MCF 10A (cell line): ENCODE data around the gene TTLL1. TPM values are rescaled to one million over a fixed set of nuclear protein-coding genes. Genes with fewer than 3 reads are reported as not detected.

ENCODE experiments used
- BruUV-seq: library from RNA; stranded (reverse); fragments of 400-500 nt; replicated peaks from 2 replicates; lab custom pipeline; 2021; lab: Mats Ljungman, UMichigan
- CTCF ChIA-PET: fragments of 300-600 bp; sonication (Branson Sonifier 250); formaldehyde crosslinking; extraction: SDS; loops from one replicate; lab custom pipeline; 2021; ENCODE audit warnings: antibody characterized with exemption, inconsistent platforms; lab: Yijun Ruan, JAX
- POLR2A ChIA-PET: fragments of 300-600, 350-650 bp; sonication (Branson Sonifier 250); formaldehyde crosslinking; extraction: SDS; loops from one replicate; lab custom pipeline; 2020; ENCODE audit warnings: antibody characterized with exemption, inconsistent platforms; lab: Yijun Ruan, JAX
- DNase-seq: peaks from one replicate; pipeline ENCODE4 v3.0.0-alpha.2; 2018; ENCODE audit not compliant: unreplicated experiment
- H3K27ac Mint-ChIP-seq: one replicate; pipeline ENCODE4 v1.8.0; 2022; ENCODE audit warnings: mild to moderate bottlenecking, low read depth, mixed read lengths; ENCODE audit not compliant: unreplicated experiment
- H3K27me3 Mint-ChIP-seq: one replicate; pipeline ENCODE4 v1.8.0; 2022; ENCODE audit warnings: mixed read lengths; ENCODE audit not compliant: insufficient read depth, unreplicated experiment
- H3K36me3 Mint-ChIP-seq: one replicate; pipeline ENCODE4 v1.8.0; 2022; ENCODE audit warnings: mild to moderate bottlenecking, moderate library complexity, mixed read lengths; ENCODE audit not compliant: insufficient read depth, unreplicated experiment
- H3K4me1 Mint-ChIP-seq: one replicate; pipeline ENCODE4 v1.8.0; 2022; ENCODE audit warnings: mixed read lengths; ENCODE audit not compliant: insufficient read depth, unreplicated experiment
- H3K4me3 Mint-ChIP-seq: one replicate; pipeline ENCODE4 v1.8.0; 2022; ENCODE audit warnings: mild to moderate bottlenecking, moderate library complexity, mixed read lengths; ENCODE audit not compliant: unreplicated experiment
- H3K9me3 Mint-ChIP-seq: one replicate; pipeline ENCODE4 v1.8.0; 2022; ENCODE audit warnings: mixed read lengths; ENCODE audit not compliant: unreplicated experiment
- intact Hi-C: fragments of 100-400 bp; cut with micrococcal nuclease; formaldehyde crosslinking; loops from 2 replicates; pipeline ENCODE4 v1.14.1; 2022
- total RNA-seq: library from RNA; stranded (reverse); gene quantifications from 2 replicates; pipeline ENCODE4 v1.2.3, GENCODE V29; 2022
- TF ChIP-seq, protein P1 (sequence below): fragments of 200-600 bp; IDR thresholded peaks from one replicate; pipeline ENCODE4 v1.8.0; 2022; ENCODE audit warnings: antibody characterized with exemption, mild to moderate bottlenecking; ENCODE audit not compliant: unreplicated experiment

Gene TTLL1
- total RNA-seq, 1 experiment from 2014 or later: 3.3 TPM

DNA sequence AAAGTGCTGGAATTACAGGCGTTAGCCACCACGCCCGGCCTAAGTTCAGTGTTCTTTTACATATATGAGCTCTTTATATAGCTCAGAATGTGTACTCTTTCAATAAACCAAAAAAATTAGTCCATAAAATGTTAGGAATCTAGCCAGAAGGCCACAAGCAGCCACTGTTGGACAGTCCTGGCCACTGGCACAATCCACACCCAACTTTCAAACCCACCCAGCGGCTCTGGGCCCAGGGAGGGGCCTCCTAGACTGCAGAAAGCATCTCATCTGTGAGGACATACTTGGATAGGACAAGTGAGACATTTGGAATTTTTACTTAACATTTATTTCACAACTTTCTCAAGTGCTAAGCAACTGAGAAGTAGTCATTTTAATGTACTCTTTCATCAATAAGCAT lies 80.7 kb downstream of the TTLL1 start:
- Mint-ChIP-seq H3K4me1 (peaks cover 20% of the 10 kb centered on the region), H3K9me3 (no peaks in the 10 kb centered on the region), H3K27ac (no peak overlapping the region), H3K36me3 (no peaks in the 10 kb centered on the region), H3K27me3 (no peaks in the 10 kb centered on the region), H3K4me3 (no peak overlapping the region)
- ChIA-PET CTCF (no interaction called here), POLR2A (interaction anchor here (1.2 to 1.5 kb wide), 2 partner anchors 17 to 18 kb away, joined by 3 read pairs; no protein-coding TSS in a partner anchor)
- intact Hi-C loops: no loop called here
- no TSS peak for BruUV-seq
- TF ChIP-seq, protein P1, sequence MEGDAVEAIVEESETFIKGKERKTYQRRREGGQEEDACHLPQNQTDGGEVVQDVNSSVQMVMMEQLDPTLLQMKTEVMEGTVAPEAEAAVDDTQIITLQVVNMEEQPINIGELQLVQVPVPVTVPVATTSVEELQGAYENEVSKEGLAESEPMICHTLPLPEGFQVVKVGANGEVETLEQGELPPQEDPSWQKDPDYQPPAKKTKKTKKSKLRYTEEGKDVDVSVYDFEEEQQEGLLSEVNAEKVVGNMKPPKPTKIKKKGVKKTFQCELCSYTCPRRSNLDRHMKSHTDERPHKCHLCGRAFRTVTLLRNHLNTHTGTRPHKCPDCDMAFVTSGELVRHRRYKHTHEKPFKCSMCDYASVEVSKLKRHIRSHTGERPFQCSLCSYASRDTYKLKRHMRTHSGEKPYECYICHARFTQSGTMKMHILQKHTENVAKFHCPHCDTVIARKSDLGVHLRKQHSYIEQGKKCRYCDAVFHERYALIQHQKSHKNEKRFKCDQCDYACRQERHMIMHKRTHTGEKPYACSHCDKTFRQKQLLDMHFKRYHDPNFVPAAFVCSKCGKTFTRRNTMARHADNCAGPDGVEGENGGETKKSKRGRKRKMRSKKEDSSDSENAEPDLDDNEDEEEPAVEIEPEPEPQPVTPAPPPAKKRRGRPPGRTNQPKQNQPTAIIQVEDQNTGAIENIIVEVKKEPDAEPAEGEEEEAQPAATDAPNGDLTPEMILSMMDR: no peak
- no peak for DNase-seq

DNA sequence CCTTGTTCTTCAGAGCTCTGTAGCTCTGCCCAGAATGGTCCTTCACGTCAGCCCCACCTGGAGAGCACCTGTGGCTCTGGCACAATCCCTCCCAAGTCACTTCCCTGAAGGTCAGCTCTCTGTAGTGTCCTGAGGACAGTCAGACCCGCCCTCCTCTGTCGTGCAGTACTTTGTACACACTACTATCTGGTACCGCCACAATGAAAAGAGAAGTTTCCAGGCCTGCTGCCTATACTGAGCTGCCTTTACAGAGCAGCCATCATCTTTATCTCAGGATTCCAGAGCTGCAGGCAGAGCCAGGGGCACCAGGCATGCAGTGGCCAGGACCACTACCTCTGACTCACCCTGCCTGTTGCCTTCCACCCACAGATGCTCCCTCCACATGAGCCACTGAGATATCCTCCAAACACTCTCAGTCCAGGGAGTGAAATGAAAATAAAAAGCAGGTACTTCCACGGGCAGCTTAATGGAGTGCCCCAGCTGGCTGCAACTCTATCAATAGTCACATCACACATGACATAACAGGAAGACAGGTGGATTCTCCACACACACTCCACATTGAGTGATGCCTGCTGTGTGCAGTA lies 81.6 kb downstream of the TTLL1 start:
- DNase-seq: no peak
- Mint-ChIP-seq H3K27ac (no peak overlapping the region), H3K4me3 (no peak overlapping the region), H3K36me3 (no peaks in the 10 kb centered on the region), H3K4me1 (peaks cover 14% of the 10 kb centered on the region), H3K27me3 (no peaks in the 10 kb centered on the region), H3K9me3 (no peaks in the 10 kb centered on the region)
- no TSS peak for BruUV-seq
- ChIA-PET CTCF (interaction anchor here (0.6 kb wide), 3 partner anchors 27 to 148 kb away, joined by 3 read pairs; no protein-coding TSS in a partner anchor), POLR2A (interaction anchor here (0.7 to 1.5 kb wide), 4 partner anchors 9 to 17 kb away, joined by 3 read pairs; no protein-coding TSS in a partner anchor)
- TF ChIP-seq, protein P1: no peak
- intact Hi-C loops: no loop called here

DNA sequence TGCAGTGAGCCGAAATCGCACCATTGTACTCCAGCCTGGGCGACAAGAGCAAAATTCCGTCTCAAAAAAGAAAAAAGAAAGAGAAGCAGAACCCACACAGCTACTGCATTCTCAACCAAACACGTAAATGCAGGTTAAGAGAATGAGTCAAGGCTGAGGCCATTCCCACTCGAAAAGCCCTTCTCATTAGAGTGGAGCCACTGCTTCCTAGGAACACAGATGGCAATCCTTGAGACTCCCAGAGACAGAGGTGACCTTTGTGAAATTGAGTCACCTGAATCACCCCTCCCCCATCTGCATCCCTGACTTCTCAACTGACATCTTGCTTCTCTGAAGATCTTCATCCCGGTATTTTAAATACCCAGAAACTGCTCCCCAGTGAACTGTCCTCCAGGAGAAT lies 82.4 kb downstream of the TTLL1 start:
- intact Hi-C loops: no loop called here
- Mint-ChIP-seq H3K27me3 (no peaks in the 10 kb centered on the region), H3K36me3 (no peaks in the 10 kb centered on the region), H3K4me3 (no peak overlapping the region), H3K27ac (no peak overlapping the region), H3K4me1 (peaks cover 23% of the 10 kb centered on the region), H3K9me3 (no peaks in the 10 kb centered on the region)
- TF ChIP-seq, protein P1: no peak
- POLR2A ChIA-PET: interaction anchor here (1.1 to 1.5 kb wide), 3 partner anchors 12 to 74 kb away, joined by 3 read pairs; no protein-coding TSS in a partner anchor
- BruUV-seq: no TSS peak
- no peak for DNase-seq
- CTCF ChIA-PET: interaction anchor here (0.5 to 0.6 kb wide), 3 partner anchors 15 to 147 kb away, joined by 3 to 4 read pairs (median 3); no protein-coding TSS in a partner anchor

DNA sequence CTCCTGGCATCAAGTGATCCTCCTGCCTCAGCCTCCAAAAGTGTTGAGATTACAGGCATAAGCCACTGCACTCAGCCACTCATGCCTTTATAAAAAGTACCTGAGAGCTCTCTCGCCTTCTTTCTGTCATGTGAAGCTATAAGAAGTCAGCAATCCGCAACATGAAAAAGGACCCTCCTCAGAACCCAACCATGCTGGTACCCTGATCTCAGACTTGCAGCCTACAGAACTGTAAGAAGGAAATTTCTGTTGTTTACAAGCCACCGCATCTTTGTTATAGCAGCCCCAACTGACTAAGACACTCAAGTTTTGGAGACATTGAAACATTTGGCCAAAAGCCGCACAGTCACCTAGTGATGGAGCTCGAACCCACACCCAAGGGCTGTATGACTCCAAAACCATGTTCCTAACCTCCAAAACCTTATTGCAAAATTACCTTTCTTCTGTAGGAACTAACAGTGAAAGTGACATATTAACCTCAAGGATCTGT lies 83.1 kb downstream of the TTLL1 start:
- H3K4me3 Mint-ChIP-seq: no peak overlapping the region
- BruUV-seq: no TSS peak
- H3K27ac Mint-ChIP-seq: no peak overlapping the region
- no peaks in the 10 kb centered on the region for H3K9me3 Mint-ChIP-seq
- intact Hi-C loops: no loop called here
- DNase-seq: no peak
- H3K36me3 Mint-ChIP-seq: no peaks in the 10 kb centered on the region
- CTCF ChIA-PET: interaction anchor here (0.5 to 0.9 kb wide), 2 partner anchors 15 to 84 kb away, joined by 3 to 4 read pairs; no protein-coding TSS in a partner anchor
- POLR2A ChIA-PET: interaction anchor here (0.6 to 8.2 kb wide), 4 partner anchors 8 to 75 kb away, joined by 3 to 85 read pairs (median 4); partner anchors contain the start of gene PACSIN2
- H3K27me3 Mint-ChIP-seq: no peaks in the 10 kb centered on the region
- TF ChIP-seq, protein P1: no peak
- H3K4me1 Mint-ChIP-seq: peaks cover 30% of the 10 kb centered on the region
